ENCODE measurements around the gene RSPRY1.

DNA sequence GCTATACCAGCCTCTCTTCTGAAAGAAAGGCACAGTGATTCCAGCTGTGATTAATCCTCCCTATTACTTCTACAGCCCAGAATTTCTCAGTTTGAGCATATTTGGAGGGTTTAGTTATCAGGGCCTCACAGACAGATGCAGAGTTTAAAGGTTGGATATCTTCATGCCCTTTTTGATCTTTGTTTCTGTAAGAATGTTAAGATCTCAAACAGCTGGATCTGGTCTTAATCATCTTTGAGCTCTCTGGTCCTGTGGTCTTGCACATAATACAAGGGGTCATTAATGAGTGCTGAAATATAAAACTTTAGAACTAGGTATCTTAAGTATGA, 49.9 kb downstream of the RSPRY1 start:
- TF ChIP-seq EP300 (IDR thresholded peaks at IDR 0.05) (no peak), POLR2A (IDR thresholded peaks at IDR 0.05) (no peak)

Data from gastroesophageal sphincter (tissue), 2 donors.